NCI-H146 (cell line): Measurements from ENCODE around the gene TACC2.
A peak's percentile ranks its signal among the peaks of the same experiment; 100 is the strongest.

ENCODE experiments used
- DNase-seq: peaks from one replicate; lab custom pipeline; 2025; lab: John Stamatoyannopoulos, UW

Gene TACC2

DNA sequence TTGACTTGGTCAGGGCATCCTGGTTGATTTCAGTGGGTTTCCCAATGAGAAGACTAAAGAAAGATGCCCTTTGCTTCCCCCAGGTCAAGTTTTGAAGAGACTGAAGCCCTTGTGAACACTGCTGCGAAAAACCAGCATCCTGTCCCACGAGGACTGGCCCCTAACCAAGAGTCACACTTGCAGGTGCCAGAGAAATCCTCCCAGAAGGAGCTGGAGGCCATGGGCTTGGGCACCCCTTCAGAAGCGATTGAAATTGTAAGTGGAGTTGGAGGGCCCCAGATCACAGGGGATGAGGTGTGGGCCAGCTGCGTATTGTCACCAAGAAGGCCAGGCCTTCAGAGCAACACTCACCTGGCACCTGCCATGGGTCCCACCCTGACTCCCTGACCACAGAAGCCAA, 238.8 kb downstream of the TACC2 start:
- no peak for DNase-seq

- DNase-seq = no peak
These were observed 240.7 kb downstream of the TACC2 start for GRCh38 chr10:122229666-122230065.

DNA sequence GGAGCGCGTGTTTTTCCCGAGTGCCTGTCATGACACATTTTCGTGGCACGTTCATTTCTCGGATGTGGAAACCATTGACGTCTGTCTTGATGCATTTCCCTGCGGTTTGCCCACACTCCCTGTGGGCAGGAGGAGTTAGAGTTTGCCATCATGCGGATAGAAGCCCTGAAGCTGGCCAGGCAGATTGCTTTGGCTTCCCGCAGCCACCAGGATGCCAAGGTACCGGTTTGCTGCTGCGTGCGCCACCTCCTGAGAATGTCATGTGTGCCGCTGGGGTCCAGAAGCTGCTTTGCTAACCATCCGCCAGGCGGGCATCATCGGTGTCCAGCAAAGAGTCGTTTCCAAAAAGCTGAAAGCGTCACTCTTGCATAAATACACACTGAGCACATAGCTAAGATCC, 241.3 kb downstream of the TACC2 start:
- DNase-seq = no peak

GRCh38 chr10:122232769-122233168, 243.8 kb downstream of the TACC2 start:
- DNase-seq = no peak

DNA sequence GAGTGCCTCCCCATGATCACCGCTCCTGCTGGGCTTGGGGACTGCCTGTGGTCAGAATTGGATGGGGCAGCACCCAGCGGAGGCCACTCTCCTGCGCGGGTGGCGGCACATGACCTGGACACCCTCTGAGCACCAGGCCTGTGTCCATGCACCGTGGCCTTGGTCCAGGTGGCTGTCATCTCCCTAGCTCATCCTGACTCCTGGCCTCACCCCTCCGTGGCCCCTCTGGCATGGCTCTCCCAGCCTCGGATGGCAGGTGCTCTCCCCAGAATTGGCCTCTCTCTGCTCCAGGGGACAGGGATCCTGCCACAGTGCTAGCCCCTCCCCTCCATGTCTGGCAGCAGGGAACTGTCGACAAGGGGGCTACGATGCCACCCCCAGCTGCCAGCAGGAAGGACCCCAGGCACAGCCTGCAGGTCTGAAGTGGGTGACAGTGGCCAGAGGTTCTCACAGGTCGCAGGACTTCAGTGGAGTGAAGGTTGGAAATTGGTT, 244.9 kb downstream of the TACC2 start:
- peak; percentile 65 for DNase-seq

GRCh38 chr10:122234416-122234815, 245.5 kb downstream of the TACC2 start:
- DNase-seq = peak; percentile 87

GRCh38 chr10:122236690-122237306, 247.8 kb downstream of the TACC2 start:
- DNase-seq = peak; percentile 55

GRCh38 chr10:122237331-122237990, 248.5 kb downstream of the TACC2 start:
- DNase-seq = peak; percentile 74

- DNase-seq = no peak
These were observed 250.8 kb downstream of the TACC2 start for GRCh38 chr10:122239578-122240257.

DNA sequence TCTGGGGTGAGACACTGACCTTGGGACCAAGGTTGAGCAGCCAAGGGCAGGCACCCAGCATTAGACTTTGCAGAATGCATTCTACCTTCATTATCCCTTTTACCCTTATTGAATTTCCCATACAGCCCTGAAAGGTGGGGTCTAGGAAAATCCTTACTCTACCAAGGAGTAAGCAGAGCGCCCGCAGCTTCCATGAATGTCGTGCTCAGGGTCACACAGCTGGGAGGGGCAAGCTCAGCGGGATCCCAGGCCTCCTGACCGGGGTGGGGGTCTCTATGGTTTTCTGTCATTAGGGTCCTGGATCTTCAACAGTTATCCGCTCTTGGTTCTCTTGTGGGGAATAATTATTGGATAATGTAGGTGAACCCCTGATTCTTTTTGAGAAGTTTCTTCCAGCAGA, 251.4 kb downstream of the TACC2 start:
- DNase-seq = no peak

GRCh38 chr10:122241836-122242235, 252.9 kb downstream of the TACC2 start:
- DNase-seq = no peak

- no peak for DNase-seq
These were observed 254.6 kb downstream of the TACC2 start for GRCh38 chr10:122243550-122243949.

GRCh38 chr10:122244001-122244975, 255.3 kb downstream of the TACC2 start:
- peak; percentile 41 for DNase-seq

DNA sequence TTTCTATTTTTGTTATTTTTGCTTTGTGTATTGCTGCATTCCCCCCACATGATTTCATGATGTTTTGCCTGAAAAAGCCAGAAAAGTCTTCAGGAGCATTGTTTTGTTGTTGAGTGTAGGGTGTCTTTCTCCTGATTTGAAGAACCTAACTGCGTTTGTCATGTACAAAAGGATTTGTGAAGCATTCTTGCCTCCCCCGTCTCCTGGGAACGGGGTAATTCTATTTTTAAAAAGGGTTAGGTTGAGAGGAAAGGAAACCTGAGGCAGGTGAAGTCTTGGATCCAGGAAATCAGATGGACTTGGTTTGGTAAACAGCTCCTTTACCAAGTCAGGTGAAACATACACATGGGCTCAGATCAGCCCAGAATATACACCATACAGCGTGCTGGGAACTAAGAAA, 256.2 kb downstream of the TACC2 start:
- peak; percentile 30 for DNase-seq

DNA sequence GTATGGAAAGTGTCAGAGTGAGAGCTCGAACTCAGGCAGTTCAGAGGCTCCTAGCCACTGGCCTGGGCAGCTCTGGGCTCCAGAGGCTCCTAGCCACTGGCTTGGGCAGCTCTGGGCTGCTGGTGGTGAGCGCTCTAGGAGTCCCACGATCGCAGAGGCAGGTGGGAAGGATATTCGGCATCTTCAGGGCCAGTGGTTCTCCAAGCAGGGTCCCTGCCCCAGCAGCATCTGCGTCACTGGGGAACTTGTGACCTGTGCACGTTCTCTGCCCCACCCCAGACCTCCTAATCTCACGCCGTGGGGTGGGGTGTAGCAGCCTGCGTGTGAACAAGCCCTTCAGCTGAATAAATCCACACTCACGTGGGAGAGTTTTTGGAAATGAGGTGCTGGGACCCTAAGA, 256.9 kb downstream of the TACC2 start:
- no peak for DNase-seq

- DNase-seq = no peak
These were observed 258.0 kb downstream of the TACC2 start for GRCh38 chr10:122246830-122247520.

DNA sequence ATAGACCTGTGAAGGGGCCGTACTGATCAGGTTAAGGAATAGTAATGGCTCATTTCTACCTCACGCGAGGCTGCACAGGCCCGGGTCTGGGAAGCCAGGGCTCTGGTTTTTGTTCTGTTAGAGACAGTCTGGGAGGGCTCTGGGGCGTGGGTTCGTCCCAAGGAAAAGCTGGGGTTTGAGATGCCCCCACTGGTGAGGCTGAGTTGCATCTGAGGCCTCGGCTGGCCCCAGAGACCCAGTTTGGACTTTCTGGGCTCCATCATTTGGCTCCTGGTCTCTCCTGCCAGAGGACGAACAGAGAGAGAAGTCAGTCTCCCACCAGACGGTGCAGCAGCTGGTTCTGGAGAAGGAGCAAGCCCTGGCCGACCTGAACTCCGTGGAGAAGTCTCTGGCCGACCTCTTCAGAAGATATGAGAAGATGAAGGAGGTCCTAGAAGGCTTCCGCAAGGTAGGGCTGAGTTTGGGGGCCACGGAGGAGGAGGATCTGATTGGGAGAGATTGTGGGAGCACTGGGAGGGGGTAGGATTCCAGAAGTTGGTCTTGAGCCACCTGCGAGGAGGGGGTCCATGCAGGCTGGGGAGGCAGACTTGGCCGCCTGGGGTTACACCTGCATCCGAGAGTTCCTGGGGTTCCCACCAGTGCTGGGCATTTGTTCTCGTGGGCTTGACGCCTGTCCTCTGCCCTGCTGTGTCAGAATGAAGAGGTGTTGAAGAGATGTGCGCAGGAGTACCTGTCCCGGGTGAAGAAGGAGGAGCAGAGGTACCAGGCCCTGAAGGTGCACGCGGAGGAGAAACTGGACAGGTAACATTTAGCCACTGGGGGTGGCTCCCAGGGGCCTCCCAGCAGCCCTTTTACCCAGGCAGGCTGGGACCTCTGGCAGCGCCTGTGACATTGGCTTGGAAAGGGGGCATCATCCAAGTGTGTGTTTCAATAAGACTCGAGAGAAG, 259.7 kb downstream of the TACC2 start:
- DNase-seq = no peak

- no peak for DNase-seq
These were observed 260.4 kb downstream of the TACC2 start for GRCh38 chr10:122249303-122249850.

DNA sequence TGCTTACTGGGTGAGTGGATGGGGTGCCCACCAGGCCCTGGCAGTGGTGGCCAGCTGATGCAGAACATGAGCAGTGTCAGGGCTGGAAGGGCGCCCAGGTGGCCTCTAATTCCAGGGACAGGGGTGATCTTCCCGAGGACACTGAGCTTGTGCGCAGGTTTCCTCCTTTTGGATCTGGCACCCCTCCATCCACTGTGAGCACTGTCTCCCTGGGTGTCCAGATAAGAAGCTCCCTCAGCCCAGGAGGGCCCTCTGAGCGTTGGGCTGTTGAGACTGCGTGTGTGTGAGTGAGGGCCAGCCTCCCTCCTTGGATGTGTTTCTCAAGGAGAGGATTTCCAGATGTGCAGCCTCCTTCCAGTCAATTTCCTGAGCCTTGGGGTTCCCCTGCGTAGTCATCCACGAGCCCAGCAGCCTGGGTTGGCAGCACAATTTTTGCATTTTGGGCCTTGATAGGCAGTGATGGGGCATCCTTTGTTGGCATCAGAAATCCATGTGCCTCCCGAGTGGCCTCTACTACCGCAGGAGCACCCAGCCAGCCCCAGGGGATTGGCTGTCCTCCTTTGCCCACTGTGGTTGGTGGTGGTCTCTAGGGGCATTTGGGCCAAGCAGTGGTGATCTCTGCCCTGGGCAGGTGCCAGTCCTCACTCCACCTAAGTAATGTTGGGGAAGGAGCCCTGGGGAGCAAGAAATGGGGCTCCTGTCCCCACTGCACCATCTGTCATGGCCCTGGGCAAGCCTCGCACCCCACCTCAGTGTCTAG, 261.2 kb downstream of the TACC2 start:
- no peak for DNase-seq
